ENCODE data around the gene NBPF3.

The NBPF3 gene

DNA sequence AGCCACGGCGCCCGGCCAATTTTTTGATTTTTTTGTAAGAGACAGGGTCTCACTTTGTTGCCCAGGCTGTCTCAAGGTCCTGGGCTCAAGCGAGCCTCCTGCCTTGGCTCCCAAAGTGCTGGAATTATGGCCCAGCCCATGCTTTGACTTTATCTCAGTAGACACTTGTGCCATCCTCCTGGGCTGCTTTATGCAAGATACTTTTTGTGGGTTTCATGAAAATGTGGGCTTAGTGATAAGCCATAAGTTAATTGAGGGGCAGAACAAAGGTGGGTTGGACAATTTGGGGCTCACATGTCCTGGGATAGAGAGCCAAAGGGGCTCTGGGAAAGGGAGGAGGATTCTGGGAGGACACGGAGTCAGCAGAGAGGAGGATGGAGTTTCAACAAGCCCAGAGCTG, 91.3 kb downstream of the NBPF3 start:
- H3K9me2 ChIP-seq (replicated peaks; ENCODE audit: insufficient read depth, low read length): no peaks in the 10 kb centered on the region
- no peak overlapping the region for H3K4me2 ChIP-seq (ENCODE audit: low read depth, low read length)
- H4K20me1 ChIP-seq (ENCODE audit: insufficient read depth, low read length): no peaks in the 10 kb centered on the region
- no peaks in the 10 kb centered on the region for H3K9me3 ChIP-seq (replicated peaks; ENCODE audit: insufficient read depth, low read length)
- no peaks in the 10 kb centered on the region for H3K4me1 ChIP-seq (ENCODE audit: low read length)
- TF ChIP-seq, protein P1, sequence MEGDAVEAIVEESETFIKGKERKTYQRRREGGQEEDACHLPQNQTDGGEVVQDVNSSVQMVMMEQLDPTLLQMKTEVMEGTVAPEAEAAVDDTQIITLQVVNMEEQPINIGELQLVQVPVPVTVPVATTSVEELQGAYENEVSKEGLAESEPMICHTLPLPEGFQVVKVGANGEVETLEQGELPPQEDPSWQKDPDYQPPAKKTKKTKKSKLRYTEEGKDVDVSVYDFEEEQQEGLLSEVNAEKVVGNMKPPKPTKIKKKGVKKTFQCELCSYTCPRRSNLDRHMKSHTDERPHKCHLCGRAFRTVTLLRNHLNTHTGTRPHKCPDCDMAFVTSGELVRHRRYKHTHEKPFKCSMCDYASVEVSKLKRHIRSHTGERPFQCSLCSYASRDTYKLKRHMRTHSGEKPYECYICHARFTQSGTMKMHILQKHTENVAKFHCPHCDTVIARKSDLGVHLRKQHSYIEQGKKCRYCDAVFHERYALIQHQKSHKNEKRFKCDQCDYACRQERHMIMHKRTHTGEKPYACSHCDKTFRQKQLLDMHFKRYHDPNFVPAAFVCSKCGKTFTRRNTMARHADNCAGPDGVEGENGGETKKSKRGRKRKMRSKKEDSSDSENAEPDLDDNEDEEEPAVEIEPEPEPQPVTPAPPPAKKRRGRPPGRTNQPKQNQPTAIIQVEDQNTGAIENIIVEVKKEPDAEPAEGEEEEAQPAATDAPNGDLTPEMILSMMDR (IDR thresholded peaks at IDR 0.05; ENCODE audit: low read length): no peak
- TF ChIP-seq EZH2phosphoT487 (IDR thresholded peaks at IDR 0.05; ENCODE audit: low read length): no peak
- TF ChIP-seq EZH2 (optimal IDR thresholded peaks at IDR 0.05; ENCODE audit: low read depth, low read length): no peak
- no peaks in the 10 kb centered on the region for H3F3A ChIP-seq (ENCODE audit: insufficient read depth, low read length)
- no peak overlapping the region for H3K27ac ChIP-seq (ENCODE audit: low read length)
- no peak for DNase-seq
- peaks cover 72% of the 10 kb centered on the region for H3K27me3 ChIP-seq (replicated peaks; ENCODE audit: insufficient read depth, low read length)
- H2AFZ ChIP-seq (ENCODE audit: low read length): no peak overlapping the region
- no peaks in the 10 kb centered on the region for H3K36me3 ChIP-seq (replicated peaks; ENCODE audit: insufficient read depth, low read length)
- no peak overlapping the region for H3K4me3 ChIP-seq (ENCODE audit: low read length)
- H3K9ac ChIP-seq (ENCODE audit: low read length): no peak overlapping the region
- H3K79me2 ChIP-seq (ENCODE audit: low read length): no peaks in the 10 kb centered on the region

DNA sequence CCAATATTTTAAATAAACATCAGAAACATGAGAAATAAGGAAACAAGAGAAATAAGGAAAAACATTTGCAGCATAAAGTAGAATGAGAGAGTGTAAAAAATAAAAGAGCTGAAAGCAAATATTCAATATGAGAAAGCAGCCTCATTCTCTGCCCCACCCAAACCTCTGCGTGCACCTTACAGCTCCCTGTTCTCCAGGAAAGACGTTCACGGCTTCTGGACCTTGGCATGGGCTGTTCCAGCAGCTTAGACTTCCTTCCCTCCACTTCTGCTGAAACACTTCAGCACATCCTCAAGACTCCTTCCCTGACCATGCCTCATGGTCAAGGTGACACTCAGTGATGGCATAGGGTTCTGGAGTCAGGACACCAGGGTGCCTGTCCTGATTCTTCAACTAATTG, 92.6 kb downstream of the NBPF3 start:
- Histone ChIP-seq H3K4me3 (ENCODE audit: low read length) (no peak overlapping the region), H3K9ac (ENCODE audit: low read length) (no peak overlapping the region), H2AFZ (ENCODE audit: low read length) (no peak overlapping the region), H3K9me2 (replicated peaks; ENCODE audit: insufficient read depth, low read length) (no peaks in the 10 kb centered on the region), H3K36me3 (replicated peaks; ENCODE audit: insufficient read depth, low read length) (no peaks in the 10 kb centered on the region), H3F3A (ENCODE audit: insufficient read depth, low read length) (no peaks in the 10 kb centered on the region), H3K4me2 (ENCODE audit: low read depth, low read length) (no peak overlapping the region), H3K79me2 (ENCODE audit: low read length) (no peaks in the 10 kb centered on the region), H4K20me1 (ENCODE audit: insufficient read depth, low read length) (no peaks in the 10 kb centered on the region), H3K27me3 (replicated peaks; ENCODE audit: insufficient read depth, low read length) (peaks cover 75% of the 10 kb centered on the region), H3K9me3 (replicated peaks; ENCODE audit: insufficient read depth, low read length) (no peaks in the 10 kb centered on the region), H3K27ac (ENCODE audit: low read length) (no peak overlapping the region), H3K4me1 (ENCODE audit: low read length) (no peaks in the 10 kb centered on the region)
- no peak for DNase-seq
- TF ChIP-seq, protein P1 (IDR thresholded peaks at IDR 0.05; ENCODE audit: low read length): no peak
- no peak for TF ChIP-seq EZH2 (optimal IDR thresholded peaks at IDR 0.05; ENCODE audit: low read depth, low read length)
- TF ChIP-seq EZH2phosphoT487 (IDR thresholded peaks at IDR 0.05; ENCODE audit: low read length): no peak

DNA sequence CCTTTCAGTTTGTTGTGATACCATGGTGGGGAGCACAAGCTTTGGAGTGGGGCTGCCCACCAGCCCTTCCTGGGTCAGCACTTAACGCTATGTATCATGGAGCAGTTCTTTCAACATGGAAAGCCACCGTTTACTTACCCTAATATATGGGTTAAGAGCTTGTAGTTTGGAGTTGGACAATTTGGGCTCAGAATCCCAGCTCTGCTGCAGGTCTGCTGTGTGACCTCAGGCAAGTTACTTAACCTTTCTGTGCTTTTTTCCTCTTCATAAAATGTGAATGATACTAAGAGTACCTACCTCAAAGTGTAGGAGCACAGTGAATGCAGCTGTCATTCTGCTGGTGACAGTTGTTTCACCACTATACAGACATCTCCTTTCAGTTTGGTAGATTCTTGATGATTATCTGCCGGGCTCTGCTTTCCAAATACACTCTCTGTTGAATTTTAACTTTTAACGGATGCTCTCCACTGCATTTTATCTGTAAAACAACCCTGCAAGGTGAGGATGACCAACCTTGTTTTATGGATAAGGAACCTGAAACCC, 93.1 kb downstream of the NBPF3 start:
- no peaks in the 10 kb centered on the region for H3F3A ChIP-seq (ENCODE audit: insufficient read depth, low read length)
- H3K4me2 ChIP-seq (ENCODE audit: low read depth, low read length): no peak overlapping the region
- H3K9ac ChIP-seq (ENCODE audit: low read length): no peak overlapping the region
- H3K27ac ChIP-seq (ENCODE audit: low read length): no peak overlapping the region
- H2AFZ ChIP-seq (ENCODE audit: low read length): no peak overlapping the region
- H3K9me3 ChIP-seq (replicated peaks; ENCODE audit: insufficient read depth, low read length): no peaks in the 10 kb centered on the region
- H3K27me3 ChIP-seq (replicated peaks; ENCODE audit: insufficient read depth, low read length): peaks cover 76% of the 10 kb centered on the region
- no peaks in the 10 kb centered on the region for H3K79me2 ChIP-seq (ENCODE audit: low read length)
- no peak overlapping the region for H3K4me3 ChIP-seq (ENCODE audit: low read length)
- no peaks in the 10 kb centered on the region for H3K4me1 ChIP-seq (ENCODE audit: low read length)
- no peaks in the 10 kb centered on the region for H3K9me2 ChIP-seq (replicated peaks; ENCODE audit: insufficient read depth, low read length)
- TF ChIP-seq, protein P1 (IDR thresholded peaks at IDR 0.05; ENCODE audit: low read length): no peak
- no peak for TF ChIP-seq EZH2phosphoT487 (IDR thresholded peaks at IDR 0.05; ENCODE audit: low read length)
- TF ChIP-seq EZH2 (optimal IDR thresholded peaks at IDR 0.05; ENCODE audit: low read depth, low read length): no peak
- H4K20me1 ChIP-seq (ENCODE audit: insufficient read depth, low read length): no peaks in the 10 kb centered on the region
- no peaks in the 10 kb centered on the region for H3K36me3 ChIP-seq (replicated peaks; ENCODE audit: insufficient read depth, low read length)
- DNase-seq: no peak
